H9 (cell line): Measurements from ENCODE around the gene ANKRA2. TPM values are rescaled to one million over a fixed set of nuclear protein-coding genes. Genes with fewer than 3 reads are reported as not detected.

Experiments used
- DNase-seq: peaks from one replicate; pipeline ENCODE4 v3.0.0-alpha.2; 2017
- H2AFZ ChIP-seq: one replicate; pipeline ENCODE4 v1.6.1; 2013; ENCODE audit warnings: mild to moderate bottlenecking, low read length, control low read depth, moderate library complexity
- H2AK5ac ChIP-seq: 2 replicates; pipeline ENCODE4 v1.6.1; 2013; ENCODE audit warnings: low read length, control low read depth, mixed read lengths; ENCODE audit not compliant: insufficient read length
- H2BK120ac ChIP-seq: one replicate; pipeline ENCODE4 v1.6.1; 2013; ENCODE audit warnings: low read depth, mild to moderate bottlenecking, low read length, control low read depth, inconsistent platforms; ENCODE audit not compliant: poor library complexity, severe bottlenecking
- H2BK12ac ChIP-seq: 2 replicates; pipeline ENCODE4 v1.6.1; 2013; ENCODE audit warnings: low read length, control low read depth, mixed read lengths, low read depth; ENCODE audit not compliant: insufficient read length
- H2BK15ac ChIP-seq: 2 replicates; pipeline ENCODE4 v1.6.1; 2013; ENCODE audit warnings: low read depth, low read length, control low read depth
- H2BK20ac ChIP-seq: one replicate; pipeline ENCODE4 v1.6.1; 2013; ENCODE audit warnings: low read depth, mild to moderate bottlenecking, low read length, control low read depth, inconsistent platforms; ENCODE audit not compliant: poor library complexity, severe bottlenecking
- H2BK5ac ChIP-seq: 2 replicates; pipeline ENCODE4 v1.6.1; 2013; ENCODE audit warnings: low read length, control low read depth, mixed read lengths; ENCODE audit not compliant: insufficient read length
- H3K14ac ChIP-seq: 2 replicates; pipeline ENCODE4 v1.6.1; 2013; ENCODE audit warnings: low read length, control low read depth; ENCODE audit not compliant: insufficient read depth
- H3K18ac ChIP-seq: 2 replicates; pipeline ENCODE4 v1.6.1; 2013; ENCODE audit warnings: low read depth, mild to moderate bottlenecking, mixed read lengths, low read length, control low read depth; ENCODE audit not compliant: insufficient read length
- H3K23ac ChIP-seq: 2 replicates; pipeline ENCODE4 v1.6.1; 2013; ENCODE audit warnings: low read length, control low read depth, mixed read lengths, low read depth; ENCODE audit not compliant: insufficient read length
- H3K23me2 ChIP-seq: 2 replicates; pipeline ENCODE4 v1.6.1; 2013; ENCODE audit warnings: low read depth, mild to moderate bottlenecking, mixed read lengths, low read length, control low read depth; ENCODE audit not compliant: insufficient read length, poor library complexity, severe bottlenecking
- H3K27ac ChIP-seq: 2 replicates; pipeline ENCODE4 v1.5.1; 2013; ENCODE audit warnings: low read length, control low read depth, mixed read lengths, low read depth; ENCODE audit not compliant: insufficient read length
- H3K27me3 ChIP-seq: 2 replicates; pipeline ENCODE4 v1.6.1; 2013; ENCODE audit warnings: low read length, control low read depth, inconsistent platforms; ENCODE audit not compliant: insufficient read depth
- H3K4ac ChIP-seq: 2 replicates; pipeline ENCODE4 v1.6.1; 2013; ENCODE audit warnings: low read depth, mild to moderate bottlenecking, control low read depth, inconsistent platforms, low read length, moderate library complexity
- H3K4me1 ChIP-seq: 2 replicates; pipeline ENCODE4 v1.6.1; 2013; ENCODE audit warnings: low read length, control low read depth, inconsistent platforms; ENCODE audit not compliant: insufficient read depth
- H3K4me2 ChIP-seq: 2 replicates; pipeline ENCODE4 v1.6.1; 2013; ENCODE audit warnings: low read length, control low read depth, mixed read lengths; ENCODE audit not compliant: insufficient read length, insufficient read depth
- H3K56ac ChIP-seq: 2 replicates; pipeline ENCODE4 v1.6.1; 2013; ENCODE audit warnings: low read depth, mild to moderate bottlenecking, mixed read lengths, low read length, control low read depth; ENCODE audit not compliant: insufficient read length
- H3K79me1 ChIP-seq: 2 replicates; pipeline ENCODE4 v1.6.1; 2013; ENCODE audit warnings: low read depth, mild to moderate bottlenecking, moderate library complexity, low read length, control low read depth, inconsistent platforms; ENCODE audit not compliant: insufficient read depth, poor library complexity, severe bottlenecking
- H3K79me2 ChIP-seq: 2 replicates; pipeline ENCODE4 v1.6.1; 2013; ENCODE audit warnings: low read length, control low read depth, inconsistent platforms; ENCODE audit not compliant: insufficient read depth
- H3K9ac ChIP-seq: 2 replicates; pipeline ENCODE4 v1.6.1; 2013; ENCODE audit warnings: low read length, control low read depth, mixed read lengths; ENCODE audit not compliant: insufficient read length; ENCODE audit errors: extremely low read depth
- H3K9me3 ChIP-seq: one replicate; pipeline ENCODE4 v1.6.1; 2013; ENCODE audit warnings: low read depth, low read length, inconsistent platforms; ENCODE audit not compliant: control insufficient read depth
- H3T11ph ChIP-seq: one replicate; pipeline ENCODE4 v1.6.1; 2013; ENCODE audit warnings: mild to moderate bottlenecking, low read length, control low read depth, inconsistent platforms
- H4K20me1 ChIP-seq: one replicate; pipeline ENCODE4 v1.6.1; 2013; ENCODE audit not compliant: control insufficient read depth, insufficient read length, insufficient read depth
- H4K5ac ChIP-seq: 2 replicates; pipeline ENCODE4 v1.6.1; 2013; ENCODE audit warnings: low read depth, mild to moderate bottlenecking, mixed read lengths, low read length, control low read depth; ENCODE audit not compliant: insufficient read length
- H4K8ac ChIP-seq: replicated peaks from 2 replicates; pipeline ENCODE4 v1.6.1; 2013; ENCODE audit warnings: low read length, control low read depth, mixed read lengths, low read depth; ENCODE audit not compliant: insufficient read length
- H4K91ac ChIP-seq: 2 replicates; pipeline ENCODE4 v1.6.1; 2013; ENCODE audit warnings: low read depth, mild to moderate bottlenecking, moderate library complexity, mixed read lengths, low read length, control low read depth; ENCODE audit not compliant: insufficient read length
- H3K27ac Mint-ChIP-seq, 3 experiments: 2 replicates in 2 of 3; 3 replicates in 1 of 3; pipeline ENCODE4 v1.8.0; 2020 to 2021; ENCODE audit warnings: mixed read lengths in 3 of 3, mild to moderate bottlenecking in 1 of 3, moderate library complexity in 1 of 3
- H3K27me3 Mint-ChIP-seq: 2 replicates; pipeline ENCODE4 v1.8.0; 2021; ENCODE audit warnings: low read depth, mild to moderate bottlenecking, moderate library complexity, mixed read lengths
- H3K36me3 Mint-ChIP-seq, 3 experiments: 2 replicates in 2 of 3; 3 replicates in 1 of 3; pipeline ENCODE4 v1.8.0; 2020 to 2021; ENCODE audit warnings: low read depth in 3 of 3, mixed read lengths in 3 of 3; ENCODE audit not compliant: insufficient read depth in 1 of 3
- H3K4me1 Mint-ChIP-seq, 2 experiments: 2 replicates each; pipeline ENCODE4 v1.8.0; 2020; ENCODE audit warnings: mixed read lengths in 2 of 2
- H3K4me3 Mint-ChIP-seq, 2 experiments: 2 replicates in 1 of 2; 3 replicates in 1 of 2; pipeline ENCODE4 v1.8.0; 2020 to 2021; ENCODE audit warnings: mild to moderate bottlenecking in 2 of 2, mixed read lengths in 2 of 2, moderate library complexity in 1 of 2
- H3K9me3 Mint-ChIP-seq, 2 experiments: 2 replicates in 1 of 2; 3 replicates in 1 of 2; pipeline ENCODE4 v1.8.0; 2020; ENCODE audit warnings: mild to moderate bottlenecking in 2 of 2, mixed read lengths in 2 of 2, moderate library complexity in 1 of 2
- CTCF ChIP-seq: fragments of 200-600 bp; sonication (generic); conservative IDR thresholded peaks from 3 replicates; pipeline ENCODE4 v1.8.0; 2021; ENCODE audit warnings: antibody characterized with exemption, mild to moderate bottlenecking
- WGBS: extraction: QIAGEN DNeasy Blood & Tissue Kit; methylation state at CpG from one replicate; pipeline ENCODE4 v1.1.7; 2013; ENCODE audit warnings: missing lambda C conversion rate, low lambda C conversion rate, mixed read lengths; ENCODE audit not compliant: insufficient read length; ENCODE audit errors: extremely low coverage; 5-methylcytosine and 5-hydroxymethylcytosine counted together
- total RNA-seq: library from RNA; stranded (reverse); gene quantifications from 2 replicates; pipeline ENCODE4 v1.2.1, GENCODE V29; 2021

The ANKRA2 gene
- total RNA-seq, 1 experiment from 2014 or later, result 8.9 TPM

- Histone ChIP-seq H3K79me2 (no peaks in the 10 kb centered on the region), H3K18ac (no peak overlapping the region), H2BK20ac (no peak overlapping the region), H3K79me1 (no peaks in the 10 kb centered on the region), H3K4me1 (no peaks in the 10 kb centered on the region), H3K23me2 (no peaks in the 10 kb centered on the region), H3K27ac (no peak overlapping the region), H2BK120ac (no peak overlapping the region), H3K9me3 (no peaks in the 10 kb centered on the region), H4K5ac (no peak overlapping the region), H3T11ph (no peak overlapping the region), H2AK5ac (no peak overlapping the region), H3K9ac (no peak overlapping the region), H3K23ac (no peak overlapping the region), H2BK15ac (no peak overlapping the region), H3K4ac (no peak overlapping the region), H3K14ac (no peak overlapping the region), H4K8ac (no peak overlapping the region), H2BK5ac (no peak overlapping the region), H3K27me3 (no peaks in the 10 kb centered on the region), H3K56ac (no peak overlapping the region), H2AFZ (no peak overlapping the region), H2BK12ac (no peak overlapping the region), H3K4me2 (no peak overlapping the region), H4K91ac (no peak overlapping the region), H4K20me1 (no peaks in the 10 kb centered on the region)
- Mint-ChIP-seq H3K27ac (no peak overlapping the region), H3K27me3 (no peaks in the 10 kb centered on the region), H3K4me3 (no peak overlapping the region), H3K9me3 (no peaks in the 10 kb centered on the region), H3K36me3 (peaks cover 15 to 38% (median 31%) of the 10 kb centered on the region in 3 experiments; a peak in 6 of 7 replicates), H3K4me1 (no peaks in the 10 kb centered on the region)
- TF ChIP-seq CTCF, result no peak
- no CpG with 5 or more reads among the region's 3 CpGs for WGBS
- no peak for DNase-seq
Measured at GRCh38 chr5:73582285-73583145, 17.1 kb upstream of the ANKRA2 start.
